Measurements from ENCODE around the gene F10.

- TF ChIP-seq POLR2A (IDR thresholded peaks at IDR 0.05) (no peak), CTCF (IDR thresholded peaks at IDR 0.05) (no peak)
Observed at GRCh38 chr13:113102727-113103126, 19.9 kb upstream of the F10 start.
